LNCAP (cell line): ENCODE results near the gene ABHD17A.
A peak's percentile ranks its signal among the peaks of the same experiment; 100 is the strongest.

ENCODE experiments used
- TF ChIP-seq, protein P1 (sequence below): fragments of 450-650 bp; IDR thresholded peaks from 2 replicates; pipeline ENCODE4 v1.5.1; 2017; ENCODE audit warnings: mild to moderate bottlenecking

ABHD17A gene

DNA sequence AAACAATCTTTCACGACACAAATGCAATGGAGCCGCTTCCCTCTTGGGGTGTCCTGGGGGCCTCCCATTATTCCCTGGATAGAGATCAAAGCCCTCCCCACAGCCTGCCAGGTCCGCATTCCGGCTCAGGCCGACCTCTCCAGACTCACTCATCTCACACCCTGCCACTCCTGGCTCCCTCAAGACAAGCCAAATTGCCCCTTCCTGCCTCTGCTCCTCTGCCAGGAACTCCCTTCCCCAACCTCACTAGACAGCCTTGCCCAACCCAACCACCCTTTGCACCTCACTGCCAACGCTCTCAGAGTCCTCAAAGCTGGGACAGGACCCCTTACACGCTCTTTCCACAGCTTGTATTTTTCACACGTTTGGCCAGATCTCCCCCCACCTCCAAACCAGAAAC is 1.5 kb downstream of the ABHD17A start:
- TF ChIP-seq, protein P1, sequence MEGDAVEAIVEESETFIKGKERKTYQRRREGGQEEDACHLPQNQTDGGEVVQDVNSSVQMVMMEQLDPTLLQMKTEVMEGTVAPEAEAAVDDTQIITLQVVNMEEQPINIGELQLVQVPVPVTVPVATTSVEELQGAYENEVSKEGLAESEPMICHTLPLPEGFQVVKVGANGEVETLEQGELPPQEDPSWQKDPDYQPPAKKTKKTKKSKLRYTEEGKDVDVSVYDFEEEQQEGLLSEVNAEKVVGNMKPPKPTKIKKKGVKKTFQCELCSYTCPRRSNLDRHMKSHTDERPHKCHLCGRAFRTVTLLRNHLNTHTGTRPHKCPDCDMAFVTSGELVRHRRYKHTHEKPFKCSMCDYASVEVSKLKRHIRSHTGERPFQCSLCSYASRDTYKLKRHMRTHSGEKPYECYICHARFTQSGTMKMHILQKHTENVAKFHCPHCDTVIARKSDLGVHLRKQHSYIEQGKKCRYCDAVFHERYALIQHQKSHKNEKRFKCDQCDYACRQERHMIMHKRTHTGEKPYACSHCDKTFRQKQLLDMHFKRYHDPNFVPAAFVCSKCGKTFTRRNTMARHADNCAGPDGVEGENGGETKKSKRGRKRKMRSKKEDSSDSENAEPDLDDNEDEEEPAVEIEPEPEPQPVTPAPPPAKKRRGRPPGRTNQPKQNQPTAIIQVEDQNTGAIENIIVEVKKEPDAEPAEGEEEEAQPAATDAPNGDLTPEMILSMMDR: no peak

- TF ChIP-seq, protein P1: no peak
Measured at GRCh38 chr19:1882786-1883692, 2.3 kb downstream of the ABHD17A start.

DNA sequence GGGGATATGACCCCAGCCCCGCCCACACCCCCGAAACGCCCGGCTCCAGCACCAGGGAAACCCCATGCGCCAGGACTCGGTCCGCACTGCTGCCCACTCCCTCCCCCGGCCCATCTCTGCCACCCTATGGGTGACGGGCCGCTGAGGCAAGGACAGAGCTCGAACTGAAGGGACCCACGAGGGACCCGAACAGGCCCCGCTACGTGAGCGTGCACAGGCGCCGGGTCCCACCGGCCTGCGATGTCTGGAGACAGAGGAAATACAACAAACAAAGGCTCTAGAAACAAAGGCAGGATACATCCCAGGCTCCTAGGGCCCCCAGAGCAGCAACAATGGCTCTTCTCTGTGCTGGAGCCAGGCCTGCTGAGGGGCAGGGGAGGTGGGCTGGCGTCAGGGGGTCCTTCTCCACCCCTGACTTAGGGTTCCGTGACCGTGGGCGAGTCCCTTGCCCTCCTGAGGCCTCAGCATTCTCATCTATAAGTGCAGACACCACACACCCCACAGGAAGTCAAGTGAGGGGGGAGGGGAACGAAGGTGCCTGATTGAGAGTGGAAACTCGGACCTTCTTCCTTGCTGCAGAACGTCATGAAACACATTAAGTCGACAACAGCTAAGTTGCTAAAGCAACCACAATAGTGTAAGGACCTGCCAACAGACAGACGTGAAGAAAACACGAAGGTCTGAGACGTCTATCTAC is 3.1 kb downstream of the ABHD17A start:
- TF ChIP-seq, protein P1: no peak

DNA sequence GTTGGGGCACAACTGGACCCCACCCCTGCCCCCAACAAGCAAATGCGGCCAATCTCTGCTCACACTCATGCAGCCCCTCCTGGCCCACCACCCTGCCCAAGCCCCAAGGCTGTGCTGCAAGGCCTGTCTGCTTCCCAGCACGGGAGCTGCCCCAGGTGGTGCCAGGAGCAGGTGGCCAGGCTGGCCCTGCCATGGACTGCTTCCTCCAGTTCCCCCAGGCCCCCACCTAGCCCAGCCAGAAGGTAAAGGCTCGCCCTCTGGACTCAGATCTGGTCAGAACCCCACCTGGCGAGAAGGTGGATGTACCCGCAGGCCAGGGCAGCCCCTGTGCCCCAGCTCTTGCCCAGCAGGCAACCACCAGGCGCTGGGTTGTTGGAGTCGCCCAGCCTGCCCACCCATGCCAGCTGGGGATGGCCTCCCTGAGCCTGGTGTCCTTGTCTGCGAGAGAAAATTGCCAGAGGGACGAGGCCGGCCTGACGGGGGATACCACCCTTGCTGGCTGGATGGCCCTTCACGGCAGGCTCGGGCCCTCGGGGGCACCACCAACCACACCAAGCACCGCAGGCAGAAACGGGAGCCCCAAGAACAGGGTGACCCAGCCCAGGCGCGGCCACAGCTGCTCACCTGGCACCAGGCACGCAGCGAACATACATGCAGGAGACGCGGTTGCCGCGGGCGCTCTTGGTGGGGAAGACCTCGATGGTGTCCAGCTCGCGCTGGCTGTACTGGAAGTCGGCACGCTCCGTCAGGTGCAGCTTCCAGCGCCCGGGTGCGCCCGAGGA is 4.5 kb downstream of the ABHD17A start:
- TF ChIP-seq, protein P1: no peak

GRCh38 chr19:1876496-1877279 is 8.6 kb downstream of the ABHD17A start:
- TF ChIP-seq, protein P1: peak; percentile 28; the same call in 1 of the 2 replicates

DNA sequence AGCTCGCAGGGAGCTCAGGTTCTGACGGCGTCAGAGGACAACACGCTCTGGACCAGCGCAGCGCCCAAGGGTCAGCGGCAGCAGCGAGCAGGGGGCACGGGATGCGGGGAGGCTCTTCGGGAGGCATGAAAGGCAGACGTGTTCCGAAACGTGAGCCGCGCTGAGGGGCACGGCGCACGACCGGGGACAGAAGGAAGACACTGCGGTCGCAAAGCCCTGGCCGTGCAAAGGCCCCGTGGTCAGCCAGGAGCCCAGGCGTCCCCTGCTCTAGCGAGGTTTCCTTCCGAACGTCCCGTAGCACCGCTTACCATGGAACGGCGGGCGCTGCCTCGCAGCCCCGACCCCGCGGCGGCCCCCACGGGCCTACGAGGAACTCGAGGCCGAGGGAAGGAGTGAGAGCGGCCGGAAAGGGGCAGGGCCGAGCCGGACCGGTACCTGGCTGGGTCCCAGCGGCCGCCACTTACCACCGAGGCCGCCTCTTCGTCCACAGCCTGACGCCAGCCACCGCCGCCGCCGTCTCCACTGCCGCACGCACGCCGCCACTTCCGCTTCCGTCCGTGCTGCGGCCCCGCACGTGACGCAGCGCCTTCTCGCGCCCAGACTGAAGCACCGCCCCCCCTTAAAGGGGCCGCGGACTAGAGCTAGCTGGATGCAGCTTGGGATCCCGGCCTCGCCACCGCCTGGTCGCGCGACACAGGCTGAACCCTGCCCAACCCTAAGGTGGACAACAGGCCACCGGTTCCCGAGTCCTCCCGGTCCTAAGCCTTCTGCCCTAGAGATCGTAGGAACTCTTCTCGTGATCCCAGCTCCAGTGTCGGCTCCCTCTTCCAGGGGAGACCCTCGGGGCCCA is 9.4 kb downstream of the ABHD17A start:
- TF ChIP-seq, protein P1: no peak; the same call in 1 of the 2 replicates
